ENCODE measurements around the gene MRPL12.

GRCh38 chr17:81707725-81708646 is 4.8 kb downstream of the MRPL12 start:
- TF ChIP-seq CTCF (conservative IDR thresholded peaks at IDR 0.05) (no peak), ZFX (IDR thresholded peaks at IDR 0.05) (no peak)

Measured in C4-2B (cell line).